Omental fat pad (tissue), 4 donors: Measurements from ENCODE around the gene UBE3C. TPM values are rescaled to one million over a fixed set of nuclear protein-coding genes. Genes with fewer than 3 reads are reported as not detected.

Experiments used
- ATAC-seq: fragments of 150-250 bp; one replicate; pipeline ENCODE4 v1.9.1; 2016; ENCODE audit warnings: mild to moderate bottlenecking, moderate library complexity; ENCODE audit not compliant: low FRiP score
- DNase-seq: peaks from one replicate; pipeline ENCODE4 v3.0.0-alpha.2; 2019; ENCODE audit warnings: low spot score
- CTCF ChIP-seq, 3 donors: fragments of 450-650 bp; IDR thresholded peaks; one replicate each; pipeline ENCODE4 v1.5.1; 2016 to 2017; ENCODE audit warnings: antibody characterized with exemption in 3 of 3, mild to moderate bottlenecking in 3 of 3, moderate library complexity in 2 of 3
- total RNA-seq, 4 donors: library from RNA; depleted of rRNA; stranded (reverse); fragments of >200 nt; gene quantifications; one replicate each; pipeline ENCODE4 v1.1.0, GENCODE V29; 2016

Gene UBE3C
- total RNA-seq, 4 donors from 2014 or later, result 65.9 to 104 (median 78.3) TPM

- DNase-seq, result no peak
- no peak for ATAC-seq
- no peak for TF ChIP-seq CTCF (IDR thresholded peaks at IDR 0.05)
Measured at GRCh38 chr7:157141525-157142060, 2.9 kb downstream of the UBE3C start.

GRCh38 chr7:157143788-157144187 is 5.1 kb downstream of the UBE3C start:
- TF ChIP-seq CTCF (IDR thresholded peaks at IDR 0.05), result no peak
- no peak for DNase-seq
- no peak for ATAC-seq

GRCh38 chr7:157149317-157149716 is 10.6 kb downstream of the UBE3C start:
- ATAC-seq (no peak), DNase-seq (no peak)
- TF ChIP-seq CTCF (IDR thresholded peaks at IDR 0.05), result no peak

GRCh38 chr7:157150882-157151281 is 12.2 kb downstream of the UBE3C start:
- TF ChIP-seq CTCF (IDR thresholded peaks at IDR 0.05), result no peak
- ATAC-seq (no peak), DNase-seq (no peak)

- ATAC-seq (no peak), DNase-seq (no peak)
- TF ChIP-seq CTCF (IDR thresholded peaks at IDR 0.05), result no peak
Measured at GRCh38 chr7:157151626-157152339, 13.1 kb downstream of the UBE3C start.

- ATAC-seq (no peak), DNase-seq (no peak)
- TF ChIP-seq CTCF (IDR thresholded peaks at IDR 0.05), result no peak
Measured at GRCh38 chr7:157152391-157152937, 13.7 kb downstream of the UBE3C start.

- DNase-seq (no peak), ATAC-seq (no peak)
- TF ChIP-seq CTCF (IDR thresholded peaks at IDR 0.05), result no peak
Measured at GRCh38 chr7:157153260-157153659, 14.5 kb downstream of the UBE3C start.
